Activated CD8-positive, alpha-beta memory T cell treated with anti-CD3 and anti-CD28 coated beads, Interleukin-2, amount 50 U/mL, for 24 hours (primary cell): ENCODE data around the gene SLC17A8.
"Not testable (repeated sequence)": the region's sequence is repeated elsewhere in the genome, so short reads cannot be mapped to it uniquely, and the experiment has no call there.

Source experiments
- DNase-seq: peaks from one replicate; pipeline ENCODE4 v3.0.0-alpha.2; 2020; ENCODE audit errors: extremely low read depth

SLC17A8 gene

GRCh38 chr12:100427078-100427477 lies 70.2 kb downstream of the SLC17A8 start:
- DNase-seq = no peak

GRCh38 chr12:100430251-100430650 lies 73.4 kb downstream of the SLC17A8 start:
- not testable (repeated sequence) for DNase-seq

GRCh38 chr12:100433701-100434100 lies 76.8 kb downstream of the SLC17A8 start:
- DNase-seq = no peak

GRCh38 chr12:100434177-100434576 lies 77.3 kb downstream of the SLC17A8 start:
- DNase-seq = no peak

- DNase-seq = no peak
These were observed 79.1 kb downstream of the SLC17A8 start for GRCh38 chr12:100435957-100436356.

- no peak for DNase-seq
These were observed 80.4 kb downstream of the SLC17A8 start for GRCh38 chr12:100437038-100437841.

- DNase-seq = no peak
These were observed 82.9 kb downstream of the SLC17A8 start for GRCh38 chr12:100439797-100440196.

- DNase-seq = no peak
These were observed 85.5 kb downstream of the SLC17A8 start for GRCh38 chr12:100442403-100442802.

GRCh38 chr12:100443434-100443833 lies 86.6 kb downstream of the SLC17A8 start:
- no peak for DNase-seq

GRCh38 chr12:100445081-100445481 lies 88.2 kb downstream of the SLC17A8 start:
- no peak for DNase-seq

- no peak for DNase-seq
These were observed 90.5 kb downstream of the SLC17A8 start for GRCh38 chr12:100447381-100447780.

GRCh38 chr12:100448656-100449055 lies 91.8 kb downstream of the SLC17A8 start:
- no peak for DNase-seq

GRCh38 chr12:100450735-100451134 lies 93.9 kb downstream of the SLC17A8 start:
- DNase-seq = no peak

GRCh38 chr12:100453951-100454350 lies 97.1 kb downstream of the SLC17A8 start:
- DNase-seq = no peak

GRCh38 chr12:100455896-100456295 lies 99.0 kb downstream of the SLC17A8 start:
- DNase-seq = no peak

GRCh38 chr12:100458191-100458590 lies 101.3 kb downstream of the SLC17A8 start:
- DNase-seq = no peak

- DNase-seq = no peak
These were observed 103.8 kb downstream of the SLC17A8 start for GRCh38 chr12:100460702-100461101.

- DNase-seq = no peak
These were observed 104.6 kb downstream of the SLC17A8 start for GRCh38 chr12:100461330-100461973.

GRCh38 chr12:100463661-100464060 lies 106.8 kb downstream of the SLC17A8 start:
- no peak for DNase-seq

GRCh38 chr12:100464529-100464928 lies 107.7 kb downstream of the SLC17A8 start:
- DNase-seq = no peak

- no peak for DNase-seq
These were observed 111.3 kb downstream of the SLC17A8 start for GRCh38 chr12:100468126-100468525.
